ENCODE data around the gene MRRF.
A peak's percentile ranks its signal among the peaks of the same experiment; 100 is the strongest.

The MRRF gene

GRCh38 chr9:122367065-122367464, 102.4 kb downstream of the MRRF start:
- ATAC-seq (ENCODE audit: low read depth): no peak
- Histone ChIP-seq H3K36me3 (ENCODE audit: low read depth) (no peaks in the 10 kb centered on the region), H3K9me3 (ENCODE audit: severe bottlenecking) (no peaks in the 10 kb centered on the region), H3K27ac (ENCODE audit: poor library complexity, severe bottlenecking) (peak overlapping the region; percentile 47), H3K4me1 (ENCODE audit: insufficient read depth, poor library complexity, severe bottlenecking) (peaks cover 33% of the 10 kb centered on the region), H3K4me3 (ENCODE audit: severe bottlenecking) (no peak overlapping the region), H3K27me3 (ENCODE audit: insufficient read depth, poor library complexity, severe bottlenecking) (no peaks in the 10 kb centered on the region)
- DNase-seq (ENCODE audit: low spot score): no peak
- no peak for TF ChIP-seq CTCF (IDR thresholded peaks at IDR 0.05; ENCODE audit: poor library complexity, severe bottlenecking)

- peak; percentile 91 for ATAC-seq (ENCODE audit: low read depth)
- DNase-seq (ENCODE audit: low spot score): peak; percentile 95
- Histone ChIP-seq H3K36me3 (ENCODE audit: low read depth) (no peaks in the 10 kb centered on the region), H3K4me3 (ENCODE audit: severe bottlenecking) (no peak overlapping the region), H3K27ac (ENCODE audit: poor library complexity, severe bottlenecking) (peak overlapping the region; percentile 47), H3K4me1 (ENCODE audit: insufficient read depth, poor library complexity, severe bottlenecking) (peaks cover 33% of the 10 kb centered on the region), H3K27me3 (ENCODE audit: insufficient read depth, poor library complexity, severe bottlenecking) (no peaks in the 10 kb centered on the region), H3K9me3 (ENCODE audit: severe bottlenecking) (no peaks in the 10 kb centered on the region)
- TF ChIP-seq CTCF (IDR thresholded peaks at IDR 0.05; ENCODE audit: poor library complexity, severe bottlenecking): no peak
Measured at GRCh38 chr9:122367774-122368460, 103.2 kb downstream of the MRRF start.

- Histone ChIP-seq H3K27me3 (ENCODE audit: insufficient read depth, poor library complexity, severe bottlenecking) (no peaks in the 10 kb centered on the region), H3K36me3 (ENCODE audit: low read depth) (no peaks in the 10 kb centered on the region), H3K27ac (ENCODE audit: poor library complexity, severe bottlenecking) (peak overlapping the region; percentile 47), H3K4me3 (ENCODE audit: severe bottlenecking) (no peak overlapping the region), H3K4me1 (ENCODE audit: insufficient read depth, poor library complexity, severe bottlenecking) (peaks cover 33% of the 10 kb centered on the region), H3K9me3 (ENCODE audit: severe bottlenecking) (no peaks in the 10 kb centered on the region)
- ATAC-seq (ENCODE audit: low read depth) (no peak), DNase-seq (ENCODE audit: low spot score) (no peak)
- no peak for TF ChIP-seq CTCF (IDR thresholded peaks at IDR 0.05; ENCODE audit: poor library complexity, severe bottlenecking)
Measured at GRCh38 chr9:122368642-122369041, 104.0 kb downstream of the MRRF start.

GRCh38 chr9:122370303-122370702, 105.6 kb downstream of the MRRF start:
- Histone ChIP-seq H3K4me1 (ENCODE audit: insufficient read depth, poor library complexity, severe bottlenecking) (peaks cover 22% of the 10 kb centered on the region), H3K9me3 (ENCODE audit: severe bottlenecking) (no peaks in the 10 kb centered on the region), H3K27ac (ENCODE audit: poor library complexity, severe bottlenecking) (no peak overlapping the region), H3K27me3 (ENCODE audit: insufficient read depth, poor library complexity, severe bottlenecking) (no peaks in the 10 kb centered on the region), H3K36me3 (ENCODE audit: low read depth) (no peaks in the 10 kb centered on the region), H3K4me3 (ENCODE audit: severe bottlenecking) (peak overlapping the region; percentile 30)
- ATAC-seq (ENCODE audit: low read depth) (no peak), DNase-seq (ENCODE audit: low spot score) (no peak)
- TF ChIP-seq CTCF (IDR thresholded peaks at IDR 0.05; ENCODE audit: poor library complexity, severe bottlenecking): no peak

All from RWPE2 (cell line).